Measurements from ENCODE around the gene YWHAH. TPM values are rescaled to one million over a fixed set of nuclear protein-coding genes. Genes with fewer than 3 reads are reported as not detected.

The YWHAH gene
- total and polyA plus RNA-seq, 2 of the 8 experiments (the other 6 are each of a cell fraction or from before 2014, with no cell fraction given) = 146 to 247 TPM

DNA sequence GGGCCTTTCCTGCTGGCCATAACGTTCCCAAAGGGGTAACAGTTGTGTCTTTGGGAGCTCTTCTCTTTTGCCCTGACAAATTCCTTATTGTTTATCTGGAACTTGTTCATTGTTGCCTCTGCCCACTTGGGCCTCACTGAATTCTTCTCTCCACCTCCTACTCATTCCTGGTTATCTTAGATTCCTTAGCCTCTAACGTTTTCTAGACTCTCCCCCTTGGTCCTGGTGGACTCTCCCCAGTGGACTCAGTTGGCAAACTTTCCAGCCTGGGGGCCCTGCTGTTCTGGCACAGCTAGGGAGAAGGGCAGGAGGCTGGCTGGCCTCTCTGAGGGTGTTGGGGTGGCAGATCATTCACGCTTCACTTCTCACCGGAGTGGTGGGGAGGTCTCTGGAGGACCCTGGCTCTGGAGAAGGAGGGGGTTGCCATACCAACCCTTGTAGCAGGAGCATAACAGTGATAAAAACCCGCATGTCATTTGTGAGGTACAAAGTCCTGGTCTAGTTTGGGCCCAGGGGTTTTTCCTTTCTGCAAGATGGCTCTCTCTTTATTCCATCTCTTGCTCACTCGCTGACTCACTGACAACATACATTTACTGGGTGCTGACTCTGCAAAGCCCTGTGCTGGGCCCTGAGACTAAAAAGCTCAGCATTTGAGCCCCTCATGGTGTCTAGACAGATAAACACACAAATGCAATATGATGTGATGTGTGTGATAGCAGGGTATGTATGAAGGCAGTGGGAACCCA is 39.7 kb downstream of the YWHAH start:
- FAIRE-seq (no peak), DNase-seq (ENCODE audit: low read depth in 1 of 2, low spot score in 2 of 2) (no peak)
- H3K36me3 ChIP-seq (ENCODE audit: control insufficient read depth in 2 of 4, insufficient read depth in 4 of 4, low read length in 3 of 4) = no peaks in the 10 kb centered on the region
- no peaks in the 10 kb centered on the region for H3K4me1 ChIP-seq (replicated peaks in 1 of 4; ENCODE audit: control insufficient read depth in 3 of 4, insufficient read depth in 4 of 4, low read length in 3 of 4)
- H3K27me3 ChIP-seq (replicated peaks in 1 of 4; ENCODE audit: control insufficient read depth in 3 of 4, extremely low read depth in 1 of 4, insufficient read depth in 3 of 4, low read length in 3 of 4) = no peaks in the 10 kb centered on the region; a peak in 2 of 7 replicates
- H3K4ac ChIP-seq (replicated peaks; ENCODE audit: insufficient read length, low read depth, low read length) = no peak overlapping the region
- CTCF ChIA-PET (ENCODE audit: partially characterized antibody) = interaction anchor here (0.8 to 3.0 kb wide), 9 partner anchors 11 to 395 kb away, joined by 3 to 14 read pairs (median 4); no protein-coding TSS in a partner anchor
- H4K20me1 ChIP-seq (replicated peaks in 1 of 2; ENCODE audit: control insufficient read depth in 1 of 2, insufficient read depth in 2 of 2, low read length in 2 of 2) = no peaks in the 10 kb centered on the region
- H3K23ac ChIP-seq (ENCODE audit: insufficient read length) = no peak overlapping the region
- H3K18ac ChIP-seq (ENCODE audit: extremely low read depth, low read length) = no peak overlapping the region
- POLR2A ChIA-PET (ENCODE audit: partially characterized antibody) = no interaction called here
- no peak overlapping the region for H2BK120ac ChIP-seq (replicated peaks; ENCODE audit: low read depth, low read length)
- no peak overlapping the region for H2BK20ac ChIP-seq (ENCODE audit: low read length)
- H3K14ac ChIP-seq (ENCODE audit: insufficient read length) = no peak overlapping the region
- 81% methylated on average over 6 of the region's 6 CpGs; no CpG with 5 or more reads in 1 of the 2 experiments for WGBS, 2 experiments (ENCODE audit: extremely low coverage in 1 of 2, insufficient coverage in 1 of 2, insufficient read length in 1 of 2, insufficient replicate concordance in 2 of 2, low coverage in 1 of 2, low lambda C conversion rate in 2 of 2, missing lambda C conversion rate in 1 of 2)
- H3K79me1 ChIP-seq (ENCODE audit: low read depth, low read length) = no peaks in the 10 kb centered on the region
- H3K9me3 ChIP-seq (ENCODE audit: insufficient read depth in 2 of 2, low read depth in 1 of 2, low read length in 1 of 2) = no peaks in the 10 kb centered on the region
- no peak overlapping the region for H2AK5ac ChIP-seq (ENCODE audit: low read depth, low read length)
- no peak overlapping the region for H4K5ac ChIP-seq (ENCODE audit: insufficient read length, low read depth, low read length)
- no peak overlapping the region for H2AFZ ChIP-seq (ENCODE audit: low read length)
- H2BK12ac ChIP-seq (ENCODE audit: low read depth, low read length) = no peak overlapping the region
- peak overlapping the region; percentile 63 for H4K8ac ChIP-seq (ENCODE audit: extremely low read depth, insufficient read depth, low read length)
- no peak overlapping the region for H3K27ac ChIP-seq (ENCODE audit: low read depth, low read length)
- H2BK5ac ChIP-seq (ENCODE audit: low read depth, low read length) = no peak overlapping the region
- no peak overlapping the region for H4K91ac ChIP-seq (replicated peaks; ENCODE audit: insufficient read length, low read length)
- H3K56ac ChIP-seq (replicated peaks; ENCODE audit: insufficient read length, low read depth, low read length) = no peak overlapping the region
- no peak overlapping the region for H2BK15ac ChIP-seq (ENCODE audit: low read length)
- no peak overlapping the region for H3K4me2 ChIP-seq (ENCODE audit: insufficient read depth in 1 of 2, low read depth in 2 of 2, low read length in 2 of 2)
- H3K23me2 ChIP-seq (ENCODE audit: low read depth, low read length) = no peaks in the 10 kb centered on the region
- H3K9ac ChIP-seq (replicated peaks in 1 of 4; ENCODE audit: extremely low read depth in 1 of 4, low read depth in 3 of 4, low read length in 3 of 4) = no peak overlapping the region
- no peak overlapping the region for H3K4me3 ChIP-seq (ENCODE audit: extremely low read depth in 1 of 4, insufficient read depth in 2 of 4, low read depth in 3 of 4, low read length in 4 of 4)
- no peaks in the 10 kb centered on the region for H3K79me2 ChIP-seq (ENCODE audit: control insufficient read depth in 1 of 2, insufficient read depth in 2 of 2, low read length in 2 of 2)
- no peak for TF ChIP-seq SUZ12 (IDR thresholded peaks at IDR 0.05; ENCODE audit: low read length)
- no peak for TF ChIP-seq JUN (IDR thresholded peaks at IDR 0.05; ENCODE audit: low read depth, low read length)
- TF ChIP-seq EGR1 (IDR thresholded peaks at IDR 0.05; ENCODE audit: borderline replicate concordance, low read depth, low read length) = no peak
- no peak for TF ChIP-seq TBP (IDR thresholded peaks at IDR 0.05; ENCODE audit: low read depth, low read length)
- TF ChIP-seq CBX8 (IDR thresholded peaks at IDR 0.05; ENCODE audit: borderline replicate concordance, low read depth, low read length) = no peak
- TF ChIP-seq POU5F1 (IDR thresholded peaks at IDR 0.05; ENCODE audit: low read depth, low read length) = no peak
- no peak for TF ChIP-seq RAD21 (IDR thresholded peaks at IDR 0.05 in 1 of 2, conservative IDR thresholded peaks at IDR 0.05 in 1 of 2; ENCODE audit: low read depth in 2 of 2, low read length in 2 of 2)
- TF ChIP-seq RXRA (IDR thresholded peaks at IDR 0.05; ENCODE audit: insufficient read depth, low read depth, low read length) = no peak
- no peak for TF ChIP-seq KDM5A (IDR thresholded peaks at IDR 0.05; ENCODE audit: low read length)
- no peak for TF ChIP-seq TCF12 (IDR thresholded peaks at IDR 0.05; ENCODE audit: low read depth, low read length)
- no peak for TF ChIP-seq CHD2 (IDR thresholded peaks at IDR 0.05; ENCODE audit: low read length)
- no peak for TF ChIP-seq BCL11A (IDR thresholded peaks at IDR 0.05; ENCODE audit: low read depth in 2 of 2, low read length in 2 of 2)
- TF ChIP-seq SIRT6 (IDR thresholded peaks at IDR 0.05; ENCODE audit: low read length) = no peak
- no peak for TF ChIP-seq EP300 (IDR thresholded peaks at IDR 0.05; ENCODE audit: borderline replicate concordance in 1 of 2, low read depth in 2 of 2, low read length in 2 of 2)

All from H1 (cell line).